Progenitor cell of endocrine pancreas (in vitro differentiated cells): ENCODE measurements around the gene MIGA2. TPM values are rescaled to one million over a fixed set of nuclear protein-coding genes. Genes with fewer than 3 reads are reported as not detected.
A peak's percentile ranks its signal among the peaks of the same experiment; 100 is the strongest.

Experiments
- DNase-seq: peaks from one replicate; pipeline ENCODE4 v3.0.0; 2021; ENCODE audit warnings: low spot score; ENCODE audit not compliant: unreplicated experiment
- H3K27ac Mint-ChIP-seq: 2 replicates; pipeline ENCODE4 v1.8.0; 2021; ENCODE audit warnings: mild to moderate bottlenecking, moderate library complexity, mixed read lengths
- H3K27me3 Mint-ChIP-seq: 2 replicates; pipeline ENCODE4 v1.8.0; 2021; ENCODE audit warnings: mixed read lengths
- H3K36me3 Mint-ChIP-seq: 2 replicates; pipeline ENCODE4 v1.8.0; 2022; ENCODE audit warnings: mixed read lengths; ENCODE audit not compliant: insufficient read depth
- H3K4me1 Mint-ChIP-seq: 2 replicates; pipeline ENCODE4 v1.8.0; 2021; ENCODE audit warnings: low read depth, mixed read lengths
- H3K4me3 Mint-ChIP-seq: 2 replicates; pipeline ENCODE4 v1.8.0; 2021; ENCODE audit warnings: low read depth, mild to moderate bottlenecking, moderate library complexity, mixed read lengths
- H3K9me3 Mint-ChIP-seq: 2 replicates; pipeline ENCODE4 v1.8.0; 2021; ENCODE audit warnings: low read depth, mixed read lengths
- total RNA-seq: library from RNA; stranded (reverse); gene quantifications from 2 replicates; pipeline ENCODE4 v1.2.1, GENCODE V29; 2021
- TF ChIP-seq, protein P1 (sequence below): fragments of 200-600 bp; sonication (generic); IDR thresholded peaks from one replicate; pipeline ENCODE4 v1.5.0; 2021; ENCODE audit warnings: antibody characterized with exemption, mild to moderate bottlenecking; ENCODE audit not compliant: unreplicated experiment

Gene MIGA2
- total RNA-seq, 1 donor from 2014 or later: 45.4 TPM

DNA sequence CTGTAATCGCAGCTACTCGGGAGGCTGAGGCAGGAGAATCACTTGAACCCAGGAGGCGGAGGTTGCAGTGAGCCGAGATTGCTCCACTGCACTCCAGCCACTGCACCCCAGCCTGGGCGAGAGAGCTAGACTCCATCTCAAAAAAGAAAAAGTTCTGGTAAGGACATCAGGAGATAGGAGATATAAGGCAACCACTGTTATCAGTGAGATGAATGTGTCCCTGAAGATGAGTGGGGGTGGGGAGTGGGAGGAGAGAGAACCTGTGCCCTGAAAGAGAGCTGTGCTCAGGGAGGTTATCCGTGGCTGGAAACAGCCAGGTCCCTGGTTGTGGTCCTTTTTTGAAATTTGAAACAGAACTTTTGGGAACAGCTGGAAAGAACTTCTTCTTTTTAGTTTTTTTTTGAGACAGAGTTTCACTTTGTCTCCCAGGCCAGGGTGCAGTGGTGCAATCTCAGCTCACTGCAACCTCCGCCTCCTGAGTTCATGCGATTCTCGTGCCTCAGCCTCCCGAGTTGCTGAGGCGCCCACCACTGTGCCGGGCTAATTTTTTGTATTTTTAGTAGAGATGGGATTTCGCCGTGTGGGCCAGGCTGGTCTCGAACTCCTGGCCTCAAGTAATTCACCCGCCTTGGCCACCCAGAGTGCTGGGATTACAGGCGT lies 77.3 kb downstream of the MIGA2 start:
- peaks cover 14% of the 10 kb centered on the region for H3K4me1 Mint-ChIP-seq

DNA sequence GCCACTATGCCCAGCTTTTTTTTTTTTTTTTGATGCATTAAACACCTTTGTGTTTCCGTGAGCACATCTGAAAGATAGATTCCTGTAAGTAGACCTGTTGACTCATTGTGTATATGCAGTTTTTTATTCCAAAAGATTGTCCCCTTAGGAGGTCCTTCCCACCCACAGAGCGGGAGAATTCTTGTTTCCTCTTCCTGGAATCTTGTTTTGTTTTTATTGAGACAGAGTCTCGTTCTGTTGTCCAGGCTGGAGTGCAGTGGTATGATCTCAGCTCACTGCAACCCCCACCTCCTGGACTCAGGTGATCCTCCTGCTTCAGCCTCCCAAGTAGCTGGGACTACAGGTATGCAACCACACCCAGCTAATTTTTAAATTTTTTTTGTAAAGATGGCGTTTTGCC lies 82.4 kb downstream of the MIGA2 start:
- H3K4me3 Mint-ChIP-seq: no peak overlapping the region
- H3K9me3 Mint-ChIP-seq: no peaks in the 10 kb centered on the region
- no peaks in the 10 kb centered on the region for H3K27me3 Mint-ChIP-seq
- H3K36me3 Mint-ChIP-seq: peaks cover 17% of the 10 kb centered on the region
- H3K4me1 Mint-ChIP-seq: peaks cover 10% of the 10 kb centered on the region
- TF ChIP-seq, protein P1, sequence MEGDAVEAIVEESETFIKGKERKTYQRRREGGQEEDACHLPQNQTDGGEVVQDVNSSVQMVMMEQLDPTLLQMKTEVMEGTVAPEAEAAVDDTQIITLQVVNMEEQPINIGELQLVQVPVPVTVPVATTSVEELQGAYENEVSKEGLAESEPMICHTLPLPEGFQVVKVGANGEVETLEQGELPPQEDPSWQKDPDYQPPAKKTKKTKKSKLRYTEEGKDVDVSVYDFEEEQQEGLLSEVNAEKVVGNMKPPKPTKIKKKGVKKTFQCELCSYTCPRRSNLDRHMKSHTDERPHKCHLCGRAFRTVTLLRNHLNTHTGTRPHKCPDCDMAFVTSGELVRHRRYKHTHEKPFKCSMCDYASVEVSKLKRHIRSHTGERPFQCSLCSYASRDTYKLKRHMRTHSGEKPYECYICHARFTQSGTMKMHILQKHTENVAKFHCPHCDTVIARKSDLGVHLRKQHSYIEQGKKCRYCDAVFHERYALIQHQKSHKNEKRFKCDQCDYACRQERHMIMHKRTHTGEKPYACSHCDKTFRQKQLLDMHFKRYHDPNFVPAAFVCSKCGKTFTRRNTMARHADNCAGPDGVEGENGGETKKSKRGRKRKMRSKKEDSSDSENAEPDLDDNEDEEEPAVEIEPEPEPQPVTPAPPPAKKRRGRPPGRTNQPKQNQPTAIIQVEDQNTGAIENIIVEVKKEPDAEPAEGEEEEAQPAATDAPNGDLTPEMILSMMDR: no peak
- no peak for DNase-seq
- H3K27ac Mint-ChIP-seq: no peak overlapping the region

More for the DNA sequence above, 77.3 kb downstream of the MIGA2 start:
- H3K36me3 Mint-ChIP-seq: peaks cover 1% of the 10 kb centered on the region
- H3K27me3 Mint-ChIP-seq: peaks cover 9% of the 10 kb centered on the region
- no peaks in the 10 kb centered on the region for H3K9me3 Mint-ChIP-seq
- TF ChIP-seq, protein P1: no peak
- DNase-seq: no peak
- H3K27ac Mint-ChIP-seq: peak overlapping the region; percentile 53
- H3K4me3 Mint-ChIP-seq: peak overlapping the region; percentile 40

DNA sequence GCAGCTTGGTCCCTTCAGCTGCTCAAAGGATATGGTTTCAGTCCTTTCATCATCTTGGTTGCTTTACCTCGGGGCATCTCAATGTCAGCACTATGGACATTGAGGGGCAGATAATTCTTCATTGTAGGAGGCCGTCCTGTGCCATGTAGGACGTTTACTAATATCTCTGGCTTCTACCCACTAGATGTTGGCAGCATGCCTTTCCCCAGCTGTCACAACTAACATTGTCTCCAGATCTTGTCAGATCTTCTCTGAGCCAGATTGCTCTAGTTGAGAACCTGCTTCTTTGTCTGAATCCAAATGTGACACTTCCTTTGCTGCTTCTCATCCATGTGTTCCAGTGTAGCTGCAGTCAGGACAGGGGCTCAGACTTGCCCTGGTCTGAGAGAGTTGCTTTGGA lies 85.1 kb downstream of the MIGA2 start:
- no peaks in the 10 kb centered on the region for H3K27me3 Mint-ChIP-seq
- DNase-seq: no peak
- TF ChIP-seq, protein P1: no peak
- H3K36me3 Mint-ChIP-seq: peaks cover 21% of the 10 kb centered on the region
- H3K4me3 Mint-ChIP-seq: no peak overlapping the region
- H3K4me1 Mint-ChIP-seq: peaks cover 1% of the 10 kb centered on the region
- no peak overlapping the region for H3K27ac Mint-ChIP-seq
- no peaks in the 10 kb centered on the region for H3K9me3 Mint-ChIP-seq

Other genes starting within 250 kb of the MIGA2 start
- 36.1 and 36.2 TPM in 2 replicates for gene TBC1D13, start 249.4 kb upstream of the MIGA2 start, total RNA-seq
- gene ENDOG, start 218.1 kb upstream of the MIGA2 start, total RNA-seq: 14.7 and 18.0 TPM in 2 replicates
- 47.5 and 57.9 TPM in 2 replicates for gene SPOUT1, start 206.8 kb upstream of the MIGA2 start, total RNA-seq
- 11.5 and 11.7 TPM in 2 replicates for gene KYAT1, start 154.7 kb upstream of the MIGA2 start, total RNA-seq
- gene LRRC8A, start 154.5 kb upstream of the MIGA2 start, total RNA-seq: 38.2 and 38.8 TPM in 2 replicates
- 19.9 and 21.3 TPM in 2 replicates for gene PHYHD1, start 115.6 kb upstream of the MIGA2 start, total RNA-seq
- 15.5 and 16.3 TPM in 2 replicates for gene DOLK, start 89.0 kb upstream of the MIGA2 start, total RNA-seq
- gene NUP188, start 88.9 kb upstream of the MIGA2 start, total RNA-seq: 68.3 and 74.8 TPM in 2 replicates
- 182 and 183 TPM in 2 replicates for gene SH3GLB2, start 8.3 kb upstream of the MIGA2 start, total RNA-seq
- 29.1 and 29.3 TPM in 2 replicates for gene DOLPP1, start 44.5 kb downstream of the MIGA2 start, total RNA-seq
- 19.0 and 20.5 TPM in 2 replicates for gene CRAT, start 74.2 kb downstream of the MIGA2 start, total RNA-seq
- 135 and 145 TPM in 2 replicates for gene PTPA, start 74.8 kb downstream of the MIGA2 start, total RNA-seq
- 21.8 and 22.6 TPM in 2 replicates for gene IER5L, start 141.6 kb downstream of the MIGA2 start, total RNA-seq